ENCODE data around the gene TMEM203. TPM values are rescaled to one million over a fixed set of nuclear protein-coding genes. Genes with fewer than 3 reads are reported as not detected.
A peak's percentile ranks its signal among the peaks of the same experiment; 100 is the strongest.

The TMEM203 gene
- 10 to 100 TPM; 35.7 to 43.5 TPM for total RNA-seq

- H3K36me3 ChIP-seq: no peaks in the 10 kb centered on the region
- peak within 1 kb of the TSS; percentile 93 to 96 for H3K9ac ChIP-seq (ENCODE audit: low read depth in 2 of 2, low read length in 2 of 2)
- H3K27me3 ChIP-seq: no peaks in the 10 kb centered on the region
- H3K9me3 ChIP-seq: no peaks in the 10 kb centered on the region
- intact Hi-C loops (cut with DNase I): no loop called here
- DNase-seq: peak; percentile 96
- H3K4me1 ChIP-seq: peaks cover 24% of the 10 kb centered on the region
- peak within 1 kb of the TSS; percentile 78 for H3K27ac ChIP-seq
- no peak for TF ChIP-seq CTCF (IDR thresholded peaks at IDR 0.05)
- peak within 1 kb of the TSS; percentile 100 for H3K4me3 ChIP-seq
These were observed at the start of gene TMEM203, which contains the start of gene NDOR1 for GRCh38 chr9:137205126-137206069. Gene TMEM203, minus strand, starts transcription at chr9:137205648. Its CDS starts 234 bp downstream, at chr9:137205414. Gene NDOR1, plus strand, starts transcription at chr9:137205700. Its CDS starts 78 bp downstream, at chr9:137205778.

- H3K9me3 ChIP-seq: no peaks in the 10 kb centered on the region
- H3K27me3 ChIP-seq: no peaks in the 10 kb centered on the region
- no peak for TF ChIP-seq CTCF (IDR thresholded peaks at IDR 0.05)
- peak within 1 kb of the TSS; percentile 72 for H3K27ac ChIP-seq
- peak within 1 kb of the TSS; percentile 92 for H3K4me3 ChIP-seq
- peaks cover 11% of the 10 kb centered on the region for H3K4me1 ChIP-seq
- intact Hi-C loops (cut with DNase I): no loop called here
- DNase-seq: peak; percentile 95
- no peaks in the 10 kb centered on the region for H3K36me3 ChIP-seq
- H3K9ac ChIP-seq (ENCODE audit: low read depth in 2 of 2, low read length in 2 of 2): peak within 1 kb of the TSS; percentile 78 to 89
These were observed 49.4 kb upstream of the TMEM203 start, which contains the start of gene NELFB for GRCh38 chr9:137254624-137255447. Gene NELFB, plus strand, starts transcription at chr9:137255327.

GRCh38 chr9:137253717-137254623 lies 48.5 kb upstream of the TMEM203 start:
- intact Hi-C loops (cut with DNase I): no loop called here
- peak; percentile 66 for DNase-seq
- peak overlapping the region; percentile 72 for H3K27ac ChIP-seq
- H3K36me3 ChIP-seq: no peaks in the 10 kb centered on the region
- TF ChIP-seq CTCF (IDR thresholded peaks at IDR 0.05): no peak
- H3K27me3 ChIP-seq: no peaks in the 10 kb centered on the region
- H3K4me1 ChIP-seq: peaks cover 11% of the 10 kb centered on the region
- H3K4me3 ChIP-seq: peak overlapping the region; percentile 92
- H3K9ac ChIP-seq (ENCODE audit: low read depth in 2 of 2, low read length in 2 of 2): peak overlapping the region; percentile 70 to 88
- no peaks in the 10 kb centered on the region for H3K9me3 ChIP-seq

- intact Hi-C loops (cut with DNase I): no loop called here
- Histone ChIP-seq H3K4me3 (no peak overlapping the region), H3K4me1 (peaks cover 11% of the 10 kb centered on the region), H3K27me3 (no peaks in the 10 kb centered on the region), H3K9ac (ENCODE audit: low read depth in 2 of 2, low read length in 2 of 2) (no peak overlapping the region), H3K36me3 (no peaks in the 10 kb centered on the region), H3K27ac (no peak overlapping the region), H3K9me3 (no peaks in the 10 kb centered on the region)
- DNase-seq: no peak
- no peak for TF ChIP-seq CTCF (IDR thresholded peaks at IDR 0.05)
These were observed 47.4 kb upstream of the TMEM203 start for GRCh38 chr9:137252555-137253506.
